ENCODE data around the gene NSD1.

NSD1 gene

GRCh38 chr5:177092178-177093081 lies 41.1 kb upstream of the NSD1 start:
- no peak overlapping the region for H3K27ac ChIP-seq (ENCODE audit: low read depth, low read length)

DNA sequence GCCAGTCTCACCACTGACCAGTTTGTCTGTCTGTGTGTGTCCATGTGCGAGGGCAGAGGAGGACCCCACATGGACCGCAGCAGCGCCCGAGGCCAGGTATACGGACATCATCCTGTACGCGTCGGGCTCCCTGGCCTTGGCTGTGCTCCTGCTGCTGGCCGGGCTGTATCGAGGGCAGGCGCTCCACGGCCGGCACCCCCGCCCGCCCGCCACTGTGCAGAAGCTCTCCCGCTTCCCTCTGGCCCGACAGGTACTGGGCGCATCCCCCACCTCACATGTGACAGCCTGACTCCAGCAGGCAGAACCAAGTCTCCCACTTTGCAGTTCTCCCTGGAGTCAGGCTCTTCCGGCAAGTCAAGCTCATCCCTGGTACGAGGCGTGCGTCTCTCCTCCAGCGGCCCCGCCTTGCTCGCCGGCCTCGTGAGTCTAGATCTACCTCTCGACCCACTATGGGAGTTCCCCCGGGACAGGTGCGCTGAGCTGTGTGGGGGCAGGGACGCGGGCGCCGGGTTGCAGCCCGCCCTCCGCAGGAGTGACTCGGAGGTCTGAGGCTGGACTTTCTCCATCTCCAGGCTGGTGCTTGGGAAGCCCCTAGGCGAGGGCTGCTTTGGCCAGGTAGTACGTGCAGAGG lies 40.4 kb upstream of the NSD1 start:
- H3K36me3 ChIP-seq (ENCODE audit: insufficient read depth, low read length) = no peaks in the 10 kb centered on the region
- H3K27me3 ChIP-seq (ENCODE audit: control insufficient read depth in 1 of 2, insufficient read depth in 2 of 2, low read length in 2 of 2) = no peaks in the 10 kb centered on the region
- H3K27ac ChIP-seq (ENCODE audit: low read depth, low read length) = no peak overlapping the region
- no peak overlapping the region for H3K4me3 ChIP-seq (ENCODE audit: low read depth in 1 of 2, low read length in 2 of 2)
- no peaks in the 10 kb centered on the region for H3K4me1 ChIP-seq (ENCODE audit: insufficient read depth, low read length)
- H3K9ac ChIP-seq (ENCODE audit: low read length) = no peak overlapping the region
- no peaks in the 10 kb centered on the region for H3K9me3 ChIP-seq (ENCODE audit: low read length)

More at GRCh38 chr5:177092178-177093081, 41.1 kb upstream of the NSD1 start:
- no peaks in the 10 kb centered on the region for H3K9me3 ChIP-seq (ENCODE audit: low read length)
- no peaks in the 10 kb centered on the region for H3K36me3 ChIP-seq (ENCODE audit: insufficient read depth, low read length)
- no peak overlapping the region for H3K9ac ChIP-seq (ENCODE audit: low read length)
- H3K4me3 ChIP-seq (ENCODE audit: low read depth in 1 of 2, low read length in 2 of 2) = no peak overlapping the region
- no peaks in the 10 kb centered on the region for H3K4me1 ChIP-seq (ENCODE audit: insufficient read depth, low read length)
- H3K27me3 ChIP-seq (ENCODE audit: control insufficient read depth in 1 of 2, insufficient read depth in 2 of 2, low read length in 2 of 2) = peaks cover 0 to 4% of the 10 kb centered on the region in 2 donors

DNA sequence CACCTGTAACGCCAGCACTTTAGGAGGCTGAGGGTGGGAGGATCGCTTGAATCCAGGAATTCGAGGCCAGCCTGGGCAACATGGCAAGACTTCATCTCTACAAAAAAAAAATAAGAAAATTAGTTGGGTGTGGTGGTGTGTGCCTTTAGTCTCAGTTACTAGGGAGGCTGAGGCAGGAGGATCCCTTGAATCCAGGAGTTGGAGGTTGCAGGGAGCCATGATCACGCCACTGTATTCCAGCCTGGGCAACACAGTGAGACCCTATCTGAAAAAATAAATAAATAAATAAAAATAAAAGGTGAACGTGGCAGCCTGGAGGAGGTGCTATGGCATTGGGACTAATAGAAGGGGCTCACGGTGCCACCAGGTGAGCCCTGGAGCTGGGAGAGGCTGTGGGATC lies 39.8 kb upstream of the NSD1 start:
- no peak overlapping the region for H3K4me3 ChIP-seq (ENCODE audit: low read depth in 1 of 2, low read length in 2 of 2)
- H3K36me3 ChIP-seq (ENCODE audit: insufficient read depth, low read length) = no peaks in the 10 kb centered on the region
- no peak overlapping the region for H3K9ac ChIP-seq (ENCODE audit: low read length)
- H3K27me3 ChIP-seq (ENCODE audit: control insufficient read depth in 1 of 2, insufficient read depth in 2 of 2, low read length in 2 of 2) = no peaks in the 10 kb centered on the region
- no peak overlapping the region for H3K27ac ChIP-seq (ENCODE audit: low read depth, low read length)
- H3K9me3 ChIP-seq (ENCODE audit: low read length) = no peaks in the 10 kb centered on the region
- H3K4me1 ChIP-seq (ENCODE audit: insufficient read depth, low read length) = no peaks in the 10 kb centered on the region

GRCh38 chr5:177094224-177095087 lies 39.1 kb upstream of the NSD1 start:
- no peak overlapping the region for H3K9ac ChIP-seq (ENCODE audit: low read length)
- H3K27ac ChIP-seq (ENCODE audit: low read depth, low read length) = no peak overlapping the region
- H3K4me1 ChIP-seq (ENCODE audit: insufficient read depth, low read length) = no peaks in the 10 kb centered on the region
- no peaks in the 10 kb centered on the region for H3K36me3 ChIP-seq (ENCODE audit: insufficient read depth, low read length)
- H3K9me3 ChIP-seq (ENCODE audit: low read length) = no peaks in the 10 kb centered on the region
- H3K4me3 ChIP-seq (ENCODE audit: low read depth in 1 of 2, low read length in 2 of 2) = no peak overlapping the region
- H3K27me3 ChIP-seq (ENCODE audit: control insufficient read depth in 1 of 2, insufficient read depth in 2 of 2, low read length in 2 of 2) = no peaks in the 10 kb centered on the region

DNA sequence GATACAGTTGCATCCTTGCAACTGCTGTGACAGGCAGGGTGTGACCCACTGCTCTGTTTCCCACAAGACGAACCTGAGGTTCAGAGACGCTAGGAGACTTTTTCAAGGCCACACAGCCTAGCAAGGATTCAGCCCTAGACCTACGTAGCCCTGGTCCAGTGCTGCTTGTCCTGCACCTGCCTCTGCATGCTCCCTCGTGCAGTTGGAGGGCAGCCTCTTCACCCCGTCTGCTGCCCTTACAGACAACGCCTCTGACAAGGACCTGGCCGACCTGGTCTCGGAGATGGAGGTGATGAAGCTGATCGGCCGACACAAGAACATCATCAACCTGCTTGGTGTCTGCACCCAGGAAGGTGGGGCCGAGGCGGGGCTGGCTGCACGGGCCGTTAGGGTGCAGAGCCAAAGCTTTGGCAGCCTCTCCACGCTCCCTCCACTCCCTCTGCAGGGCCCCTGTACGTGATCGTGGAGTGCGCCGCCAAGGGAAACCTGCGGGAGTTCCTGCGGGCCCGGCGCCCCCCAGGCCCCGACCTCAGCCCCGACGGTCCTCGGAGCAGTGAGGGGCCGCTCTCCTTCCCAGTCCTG lies 38.4 kb upstream of the NSD1 start:
- no peaks in the 10 kb centered on the region for H3K9me3 ChIP-seq (ENCODE audit: low read length)
- no peak overlapping the region for H3K9ac ChIP-seq (ENCODE audit: low read length)
- H3K4me3 ChIP-seq (ENCODE audit: low read depth in 1 of 2, low read length in 2 of 2) = no peak overlapping the region
- H3K36me3 ChIP-seq (ENCODE audit: insufficient read depth, low read length) = no peaks in the 10 kb centered on the region
- no peak overlapping the region for H3K27ac ChIP-seq (ENCODE audit: low read depth, low read length)
- no peaks in the 10 kb centered on the region for H3K4me1 ChIP-seq (ENCODE audit: insufficient read depth, low read length)
- no peaks in the 10 kb centered on the region for H3K27me3 ChIP-seq (ENCODE audit: control insufficient read depth in 1 of 2, insufficient read depth in 2 of 2, low read length in 2 of 2)

- H3K9ac ChIP-seq (ENCODE audit: low read length) = no peak overlapping the region
- H3K36me3 ChIP-seq (ENCODE audit: insufficient read depth, low read length) = no peaks in the 10 kb centered on the region
- H3K4me3 ChIP-seq (ENCODE audit: low read depth in 1 of 2, low read length in 2 of 2) = no peak overlapping the region
- no peaks in the 10 kb centered on the region for H3K27me3 ChIP-seq (ENCODE audit: control insufficient read depth in 1 of 2, insufficient read depth in 2 of 2, low read length in 2 of 2)
- H3K4me1 ChIP-seq (ENCODE audit: insufficient read depth, low read length) = no peaks in the 10 kb centered on the region
- H3K27ac ChIP-seq (ENCODE audit: low read depth, low read length) = no peak overlapping the region
- no peaks in the 10 kb centered on the region for H3K9me3 ChIP-seq (ENCODE audit: low read length)
These were observed 37.2 kb upstream of the NSD1 start for GRCh38 chr5:177096162-177097015.

DNA sequence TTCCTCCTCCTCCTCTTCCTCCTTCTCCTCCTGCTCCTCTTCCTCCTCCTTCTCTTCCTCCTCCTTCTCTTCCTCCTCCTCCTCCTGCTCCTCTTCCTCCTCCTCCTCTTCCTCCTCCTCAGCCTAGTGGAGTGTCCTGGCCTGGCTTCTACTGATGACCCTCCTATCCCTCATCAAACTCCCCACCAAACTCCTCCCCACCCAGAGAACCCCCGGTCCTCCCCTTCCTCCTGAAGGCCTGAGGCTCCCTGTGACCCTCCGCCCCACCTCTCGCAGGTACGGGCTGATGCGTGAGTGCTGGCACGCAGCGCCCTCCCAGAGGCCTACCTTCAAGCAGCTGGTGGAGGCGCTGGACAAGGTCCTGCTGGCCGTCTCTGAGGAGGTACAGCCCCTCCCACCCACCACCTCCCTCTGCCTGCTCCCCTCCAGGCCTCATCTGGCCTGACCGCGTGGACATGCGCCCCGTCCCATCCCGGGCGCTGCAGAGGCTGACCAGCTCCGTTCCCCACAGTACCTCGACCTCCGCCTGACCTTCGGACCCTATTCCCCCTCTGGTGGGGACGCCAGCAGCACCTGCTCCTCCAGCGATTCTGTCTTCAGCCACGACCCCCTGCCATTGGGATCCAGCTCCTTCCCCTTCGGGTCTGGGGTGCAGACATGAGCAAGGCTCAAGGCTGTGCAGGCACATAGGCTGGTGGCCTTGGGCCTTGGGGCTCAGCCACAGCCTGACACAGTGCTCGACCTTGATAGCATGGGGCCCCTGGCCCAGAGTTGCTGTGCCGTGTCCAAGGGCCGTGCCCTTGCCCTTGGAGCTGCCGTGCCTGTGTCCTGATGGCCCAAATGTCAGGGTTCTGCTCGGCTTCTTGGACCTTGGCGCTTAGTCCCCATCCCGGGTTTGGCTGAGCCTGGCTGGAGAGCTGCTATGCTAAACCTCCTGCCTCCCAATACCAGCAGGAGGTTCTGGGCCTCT lies 36.3 kb upstream of the NSD1 start:
- no peak overlapping the region for H3K4me3 ChIP-seq (ENCODE audit: low read depth in 1 of 2, low read length in 2 of 2)
- no peaks in the 10 kb centered on the region for H3K4me1 ChIP-seq (ENCODE audit: insufficient read depth, low read length)
- H3K9me3 ChIP-seq (ENCODE audit: low read length) = no peaks in the 10 kb centered on the region
- no peaks in the 10 kb centered on the region for H3K36me3 ChIP-seq (ENCODE audit: insufficient read depth, low read length)
- H3K27me3 ChIP-seq (ENCODE audit: control insufficient read depth in 1 of 2, insufficient read depth in 2 of 2, low read length in 2 of 2) = no peaks in the 10 kb centered on the region
- no peak overlapping the region for H3K27ac ChIP-seq (ENCODE audit: low read depth, low read length)
- H3K9ac ChIP-seq (ENCODE audit: low read length) = no peak overlapping the region

DNA sequence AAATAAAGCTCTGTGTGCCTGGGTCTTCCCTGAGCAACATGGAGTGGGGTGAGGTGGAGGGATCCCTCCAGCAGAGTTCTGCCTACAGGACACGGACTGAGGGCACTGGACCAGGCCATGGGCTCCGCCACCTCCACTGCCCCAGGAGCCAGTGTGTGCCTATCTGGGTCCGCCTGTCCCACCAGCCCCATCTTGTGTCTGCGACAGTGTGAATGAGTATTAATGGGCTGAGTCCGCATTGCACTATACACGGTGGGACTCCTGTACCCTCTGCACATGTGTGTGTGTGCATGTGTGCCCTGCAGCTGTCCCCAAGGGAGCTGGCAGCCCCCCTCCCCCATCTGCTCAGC lies 35.5 kb upstream of the NSD1 start:
- H3K4me3 ChIP-seq (ENCODE audit: low read depth in 1 of 2, low read length in 2 of 2) = no peak overlapping the region
- no peak overlapping the region for H3K9ac ChIP-seq (ENCODE audit: low read length)
- H3K27me3 ChIP-seq (ENCODE audit: control insufficient read depth in 1 of 2, insufficient read depth in 2 of 2, low read length in 2 of 2) = no peaks in the 10 kb centered on the region
- H3K36me3 ChIP-seq (ENCODE audit: insufficient read depth, low read length) = no peaks in the 10 kb centered on the region
- no peaks in the 10 kb centered on the region for H3K9me3 ChIP-seq (ENCODE audit: low read length)
- no peak overlapping the region for H3K27ac ChIP-seq (ENCODE audit: low read depth, low read length)
- no peaks in the 10 kb centered on the region for H3K4me1 ChIP-seq (ENCODE audit: insufficient read depth, low read length)

- Histone ChIP-seq H3K9ac (ENCODE audit: low read length) (no peak overlapping the region), H3K27me3 (ENCODE audit: control insufficient read depth in 1 of 2, insufficient read depth in 2 of 2, low read length in 2 of 2) (no peaks in the 10 kb centered on the region), H3K36me3 (ENCODE audit: insufficient read depth, low read length) (no peaks in the 10 kb centered on the region), H3K4me3 (ENCODE audit: low read depth in 1 of 2, low read length in 2 of 2) (no peak overlapping the region), H3K9me3 (ENCODE audit: low read length) (no peaks in the 10 kb centered on the region), H3K4me1 (ENCODE audit: insufficient read depth, low read length) (no peaks in the 10 kb centered on the region), H3K27ac (ENCODE audit: low read depth, low read length) (no peak overlapping the region)
These were observed 35.0 kb upstream of the NSD1 start for GRCh38 chr5:177098470-177099141.
